GM12873 (cell line): ENCODE results near the gene TMX3.

Experiments used
- TF ChIP-seq, protein P1 (sequence below): IDR thresholded peaks from 2 replicates; pipeline ENCODE4 v1.5.1; 2012; ENCODE audit warnings: low read depth, mild to moderate bottlenecking, moderate library complexity, low read length, control low read depth; ENCODE audit not compliant: insufficient read depth; ENCODE audit errors: missing control alignments

Gene TMX3

DNA sequence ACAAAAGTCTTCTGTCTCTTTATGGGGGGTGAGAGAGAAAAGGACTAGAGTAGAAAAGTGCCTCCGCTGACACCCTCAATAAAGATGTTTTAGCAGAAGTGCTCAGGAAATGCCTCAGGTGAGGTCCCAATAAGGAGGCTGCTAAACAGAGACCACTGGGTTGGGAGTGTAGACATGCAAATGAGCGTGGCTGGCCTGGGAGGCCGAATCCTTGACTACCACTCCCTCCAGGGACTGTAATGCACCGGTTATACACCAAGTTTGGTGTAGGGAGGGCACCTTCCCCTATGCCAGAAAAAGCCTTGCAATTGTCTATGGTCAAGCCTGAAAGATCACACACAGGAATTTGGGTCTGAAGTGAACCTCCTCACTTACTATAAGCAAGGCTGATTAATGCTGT is 1.8 kb downstream of the TMX3 start:
- TF ChIP-seq, protein P1, sequence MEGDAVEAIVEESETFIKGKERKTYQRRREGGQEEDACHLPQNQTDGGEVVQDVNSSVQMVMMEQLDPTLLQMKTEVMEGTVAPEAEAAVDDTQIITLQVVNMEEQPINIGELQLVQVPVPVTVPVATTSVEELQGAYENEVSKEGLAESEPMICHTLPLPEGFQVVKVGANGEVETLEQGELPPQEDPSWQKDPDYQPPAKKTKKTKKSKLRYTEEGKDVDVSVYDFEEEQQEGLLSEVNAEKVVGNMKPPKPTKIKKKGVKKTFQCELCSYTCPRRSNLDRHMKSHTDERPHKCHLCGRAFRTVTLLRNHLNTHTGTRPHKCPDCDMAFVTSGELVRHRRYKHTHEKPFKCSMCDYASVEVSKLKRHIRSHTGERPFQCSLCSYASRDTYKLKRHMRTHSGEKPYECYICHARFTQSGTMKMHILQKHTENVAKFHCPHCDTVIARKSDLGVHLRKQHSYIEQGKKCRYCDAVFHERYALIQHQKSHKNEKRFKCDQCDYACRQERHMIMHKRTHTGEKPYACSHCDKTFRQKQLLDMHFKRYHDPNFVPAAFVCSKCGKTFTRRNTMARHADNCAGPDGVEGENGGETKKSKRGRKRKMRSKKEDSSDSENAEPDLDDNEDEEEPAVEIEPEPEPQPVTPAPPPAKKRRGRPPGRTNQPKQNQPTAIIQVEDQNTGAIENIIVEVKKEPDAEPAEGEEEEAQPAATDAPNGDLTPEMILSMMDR: no peak

DNA sequence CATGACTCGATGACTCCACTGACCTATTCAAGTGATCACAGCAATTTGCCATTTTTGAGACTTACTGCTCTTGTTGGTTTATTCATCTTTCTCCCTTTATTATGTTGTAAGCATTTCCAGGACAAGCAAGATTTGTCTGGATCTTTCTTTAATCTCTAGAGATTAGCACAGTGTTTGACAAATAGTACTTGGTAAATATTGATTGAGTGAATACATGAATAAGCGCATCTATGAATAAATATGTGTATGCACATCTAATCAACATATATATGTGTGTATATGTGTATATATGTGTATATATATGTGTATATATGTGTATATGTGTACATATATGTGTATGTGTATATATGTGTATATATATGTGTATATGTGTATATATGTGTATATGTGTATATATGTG is 7.3 kb downstream of the TMX3 start:
- TF ChIP-seq, protein P1: no peak

DNA sequence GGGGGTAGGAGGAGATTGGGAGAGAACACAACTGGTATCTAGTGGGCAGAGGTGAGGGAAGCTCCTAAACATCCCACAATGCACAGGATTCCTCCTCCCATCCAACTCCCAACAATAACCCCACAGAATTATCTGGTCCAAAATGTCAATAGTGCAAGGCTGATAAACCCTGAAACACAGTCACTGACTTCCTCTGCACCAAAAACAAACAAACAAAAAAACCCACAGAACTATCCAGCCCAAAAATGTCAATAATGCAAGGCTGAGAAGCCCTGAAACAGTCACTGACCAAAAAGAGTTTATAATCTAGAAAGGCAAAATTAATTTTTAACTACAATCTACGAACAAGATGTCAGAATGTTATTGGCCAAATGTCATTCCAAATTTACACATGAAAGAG is 9.8 kb downstream of the TMX3 start:
- TF ChIP-seq, protein P1: no peak

DNA sequence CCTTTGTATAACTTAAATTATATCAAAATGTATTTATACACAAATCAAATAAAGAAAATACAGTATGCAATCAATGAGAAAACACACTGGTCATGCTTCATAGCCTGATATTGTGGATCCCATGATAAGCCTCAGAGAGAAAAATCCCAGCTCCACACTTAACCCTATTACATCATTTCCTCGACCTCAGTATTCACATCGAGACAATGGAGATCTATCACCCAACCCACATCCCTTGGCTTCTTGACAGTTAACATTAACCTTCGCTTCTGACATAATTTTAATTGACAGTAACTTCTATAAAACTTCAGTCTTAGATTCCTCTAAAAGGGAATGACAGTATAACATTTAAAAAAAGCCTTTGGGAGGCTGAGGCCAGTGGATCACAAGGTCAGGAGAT is 11.6 kb downstream of the TMX3 start:
- TF ChIP-seq, protein P1: no peak

GRCh38 chr18:68701353-68701752 is 13.6 kb downstream of the TMX3 start:
- TF ChIP-seq, protein P1: no peak

GRCh38 chr18:68699043-68699442 is 15.9 kb downstream of the TMX3 start:
- TF ChIP-seq, protein P1: no peak

- TF ChIP-seq, protein P1: no peak
Measured at GRCh38 chr18:68696937-68697336, 18.0 kb downstream of the TMX3 start.
